ENCODE data around the gene RNFT2.
"Not testable (repeated sequence)": the region's sequence is repeated elsewhere in the genome, so short reads cannot be mapped to it uniquely, and the experiment has no call there.

RNFT2 gene

GRCh38 chr12:116813271-116814041 is 75.3 kb downstream of the RNFT2 start:
- H3K36me3 ChIP-seq (ENCODE audit: control insufficient read depth in 2 of 2, insufficient read depth in 1 of 2, low read length in 2 of 2), result no peaks in the 10 kb centered on the region
- CTCF ChIA-PET, result no interaction called here
- POLR2A ChIA-PET, result no interaction called here

GRCh38 chr12:116814766-116815165 is 76.7 kb downstream of the RNFT2 start:
- CTCF ChIA-PET, result interaction anchor here (1.4 kb wide), 1 partner anchor 49 kb away, joined by 3 read pairs; no protein-coding TSS in a partner anchor
- POLR2A ChIA-PET; H3K27ac ChIP-seq (ENCODE audit: extremely low read depth, low read depth, low read length); H3K4me1 ChIP-seq (ENCODE audit: control insufficient read depth, insufficient read depth, low read length); H3K4me3 ChIP-seq (ENCODE audit: low read depth, low read length); H3K9me3 ChIP-seq (ENCODE audit: control insufficient read depth, insufficient read depth, low read depth, low read length); H3K36me3 ChIP-seq (ENCODE audit: control insufficient read depth in 2 of 2, insufficient read depth in 1 of 2, low read length in 2 of 2): not testable (repeated sequence)

More at GRCh38 chr12:116813271-116814041, 75.3 kb downstream of the RNFT2 start:
- Histone ChIP-seq H3K27ac (ENCODE audit: extremely low read depth, low read depth, low read length) (no peak overlapping the region), H3K4me1 (ENCODE audit: control insufficient read depth, insufficient read depth, low read length) (0 out of 2 replicates have a peak, but pooled peaks cover under 1% of the 10 kb centered on the region), H3K9me3 (ENCODE audit: control insufficient read depth, insufficient read depth, low read depth, low read length) (no peaks in the 10 kb centered on the region), H3K4me3 (ENCODE audit: low read depth, low read length) (no peak overlapping the region)
- no peak for TF ChIP-seq BCL11B (tag by site-specific recombination; IDR thresholded peaks at IDR 0.05; ENCODE audit: low read depth)
- peak; percentile 79 for TF ChIP-seq ZNF366 (tag by site-specific recombination; conservative IDR thresholded peaks at IDR 0.05)
- TF ChIP-seq PATZ1 (tag by site-specific recombination; IDR thresholded peaks at IDR 0.05), result 0 out of 2 replicates have a peak, but pooled peaks have one; percentile 28
- no peak for TF ChIP-seq ZBTB48 (tag by site-specific recombination; IDR thresholded peaks at IDR 0.05)

- TF ChIP-seq ZBTB48 (tag by site-specific recombination; IDR thresholded peaks at IDR 0.05), result no peak
- 0 out of 2 replicates have a peak, but pooled peaks have one; percentile 16 for TF ChIP-seq ZNF600 (tag by site-specific recombination; IDR thresholded peaks at IDR 0.05)
- 0 out of 2 replicates have a peak, but pooled peaks have one; percentile 25 for TF ChIP-seq ZNF146 (tag by site-specific recombination; IDR thresholded peaks at IDR 0.05)
- Histone ChIP-seq H3K4me1 (ENCODE audit: control insufficient read depth, insufficient read depth, low read length) (0 out of 2 replicates have a peak, but pooled peaks cover 3% of the 10 kb centered on the region), H3K4me3 (ENCODE audit: low read depth, low read length) (peak overlapping the region; percentile 86), H3K27ac (ENCODE audit: extremely low read depth, low read depth, low read length) (peak overlapping the region; percentile 94), H3K36me3 (ENCODE audit: control insufficient read depth in 2 of 2, insufficient read depth in 1 of 2, low read length in 2 of 2) (no peaks in the 10 kb centered on the region), H3K9me3 (ENCODE audit: control insufficient read depth, insufficient read depth, low read depth, low read length) (no peaks in the 10 kb centered on the region)
- POLR2A ChIA-PET, result interaction anchor here (0.7 to 1.2 kb wide), 2 partner anchors 60 to 64 kb away, joined by 4 read pairs; no protein-coding TSS in a partner anchor
- CTCF ChIA-PET, result interaction anchor here (0.6 to 1.6 kb wide), 3 partner anchors 45 to 183 kb away, joined by 3 to 4 read pairs (median 4); no protein-coding TSS in a partner anchor
Observed at GRCh38 chr12:116818341-116818856, 80.3 kb downstream of the RNFT2 start.

GRCh38 chr12:116818948-116819832 is 81.1 kb downstream of the RNFT2 start:
- CTCF ChIA-PET, result interaction anchor here (0.6 kb wide), 2 partner anchors 66 to 241 kb away, joined by 3 read pairs; no protein-coding TSS in a partner anchor
- peak overlapping the region; percentile 94 for H3K27ac ChIP-seq (ENCODE audit: extremely low read depth, low read depth, low read length)
- no peaks in the 10 kb centered on the region for H3K36me3 ChIP-seq (ENCODE audit: control insufficient read depth in 2 of 2, insufficient read depth in 1 of 2, low read length in 2 of 2)
- H3K4me3 ChIP-seq (ENCODE audit: low read depth, low read length), result peak overlapping the region; percentile 86
- POLR2A ChIA-PET, result interaction anchor here (0.9 to 1.2 kb wide), 2 partner anchors 62 to 63 kb away, joined by 3 to 4 read pairs; partner anchors contain the start of gene HRK
- H3K9me3 ChIP-seq (ENCODE audit: control insufficient read depth, insufficient read depth, low read depth, low read length), result no peaks in the 10 kb centered on the region
- H3K4me1 ChIP-seq (ENCODE audit: control insufficient read depth, insufficient read depth, low read length), result 0 out of 2 replicates have a peak, but pooled peaks cover 3% of the 10 kb centered on the region
- TF ChIP-seq GFI1B (tag by site-specific recombination; IDR thresholded peaks at IDR 0.05) (no peak), KLF1 (tag by site-specific recombination; IDR thresholded peaks at IDR 0.05) (peak; percentile 68), RBAK (tag by site-specific recombination; IDR thresholded peaks at IDR 0.05) (no peak), ZNF488 (tag by site-specific recombination; IDR thresholded peaks at IDR 0.05) (no peak), EGR2 (tag by site-specific recombination; IDR thresholded peaks at IDR 0.05; ENCODE audit: low read depth) (peak; percentile 39; the same call in 1 of the 2 replicates), SCRT2 (tag by site-specific recombination; IDR thresholded peaks at IDR 0.05) (peak; percentile 98), ZNF670 (tag by site-specific recombination; IDR thresholded peaks at IDR 0.05; ENCODE audit: low read depth) (no peak), ZNF350 (tag by site-specific recombination; IDR thresholded peaks at IDR 0.05) (no peak), ZNF704 (tag by site-specific recombination; IDR thresholded peaks at IDR 0.05) (no peak), ZBTB10 (tag by site-specific recombination; IDR thresholded peaks at IDR 0.05) (peak; percentile 79), HOXA7 (CRISPR knock-in tag; IDR thresholded peaks at IDR 0.05; ENCODE audit: borderline replicate concordance) (no peak)
